Measurements from ENCODE around the gene EMSY.
"Not testable (repeated sequence)": the region's sequence is repeated elsewhere in the genome, so short reads cannot be mapped to it uniquely, and the experiment has no call there.

The EMSY gene

DNA sequence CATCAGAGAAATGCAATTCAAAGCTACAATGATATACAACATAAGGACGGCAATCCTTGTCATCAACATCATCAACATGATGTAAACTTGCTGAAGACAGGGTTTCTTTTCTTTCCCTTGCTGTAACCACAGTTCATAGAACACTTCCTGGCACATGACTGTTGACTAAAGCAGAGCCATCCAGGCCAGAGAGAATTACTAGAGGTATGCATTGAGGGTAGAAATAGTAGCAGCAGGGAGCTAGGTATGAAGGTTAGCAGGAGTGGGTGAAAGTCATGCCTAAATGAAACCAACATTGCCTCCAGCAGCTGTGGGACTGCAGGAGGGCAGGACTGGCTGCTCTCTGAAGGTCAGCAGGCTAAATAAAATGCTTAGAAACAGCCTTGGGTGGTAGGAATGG is 122.0 kb downstream of the EMSY start:
- no peak overlapping the region for H3K27ac ChIP-seq
- DNase-seq (ENCODE audit: low read depth, low spot score) = no peak

DNA sequence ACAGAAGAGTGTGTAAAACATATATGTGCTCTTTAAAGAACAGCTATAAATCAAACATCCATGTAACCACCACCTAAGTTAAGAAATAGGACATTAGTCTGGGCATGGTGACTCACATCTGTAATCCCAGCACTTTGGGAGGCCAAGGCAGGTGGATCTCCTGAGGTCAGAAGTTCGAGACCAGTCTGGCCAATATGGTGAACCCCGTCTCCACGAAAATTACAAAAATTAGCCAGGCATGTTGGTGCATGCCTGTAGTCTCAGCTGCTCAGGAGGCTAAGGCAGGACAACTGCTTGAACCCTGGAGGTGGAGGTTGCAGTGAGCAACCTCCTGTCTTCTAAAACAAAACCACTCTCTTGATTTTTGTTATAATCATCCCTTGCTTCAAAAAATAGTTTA is 122.4 kb downstream of the EMSY start:
- H3K27ac ChIP-seq = no peak overlapping the region
- no peak for DNase-seq (ENCODE audit: low read depth, low spot score)

DNA sequence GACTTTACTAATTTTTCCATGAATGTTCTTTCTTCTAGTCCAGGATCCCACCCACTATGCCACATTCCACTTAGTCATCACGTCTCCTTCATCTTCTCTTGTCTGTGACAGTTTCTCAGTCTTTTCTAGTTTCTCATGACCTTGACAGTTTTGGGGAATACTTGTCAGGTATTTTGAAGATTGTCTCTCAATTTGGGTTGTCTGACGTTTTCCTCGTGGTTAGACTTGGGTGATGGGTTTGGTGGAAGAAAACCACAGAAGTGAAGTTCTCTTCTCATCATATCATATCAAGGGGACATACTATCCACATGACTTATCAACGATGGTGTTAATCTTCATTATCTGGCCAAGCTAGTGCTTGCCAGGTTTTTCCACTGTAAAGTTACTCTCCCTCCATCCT is 123.3 kb downstream of the EMSY start:
- DNase-seq (ENCODE audit: low read depth, low spot score) = no peak
- H3K27ac ChIP-seq = no peak overlapping the region

DNA sequence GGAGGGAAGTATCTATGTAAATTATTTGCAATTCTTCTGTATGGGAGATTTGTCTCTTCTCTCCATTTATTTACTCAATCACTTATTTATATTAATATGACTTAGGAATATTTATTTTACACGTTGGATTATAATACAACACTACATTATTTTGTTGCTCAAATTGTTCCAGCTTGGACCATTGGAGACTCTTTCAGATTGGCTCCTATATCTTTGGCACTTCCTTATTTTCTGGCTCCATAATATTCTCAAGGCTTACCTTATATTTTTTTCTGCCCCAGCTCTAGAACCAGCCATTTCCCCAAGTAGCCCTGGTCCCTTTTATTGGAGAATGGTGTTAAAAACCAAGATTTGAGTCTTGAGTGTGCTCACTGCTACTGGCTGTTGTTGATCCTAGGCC is 123.8 kb downstream of the EMSY start:
- H3K27ac ChIP-seq = no peak overlapping the region
- no peak for DNase-seq (ENCODE audit: low read depth, low spot score)

DNA sequence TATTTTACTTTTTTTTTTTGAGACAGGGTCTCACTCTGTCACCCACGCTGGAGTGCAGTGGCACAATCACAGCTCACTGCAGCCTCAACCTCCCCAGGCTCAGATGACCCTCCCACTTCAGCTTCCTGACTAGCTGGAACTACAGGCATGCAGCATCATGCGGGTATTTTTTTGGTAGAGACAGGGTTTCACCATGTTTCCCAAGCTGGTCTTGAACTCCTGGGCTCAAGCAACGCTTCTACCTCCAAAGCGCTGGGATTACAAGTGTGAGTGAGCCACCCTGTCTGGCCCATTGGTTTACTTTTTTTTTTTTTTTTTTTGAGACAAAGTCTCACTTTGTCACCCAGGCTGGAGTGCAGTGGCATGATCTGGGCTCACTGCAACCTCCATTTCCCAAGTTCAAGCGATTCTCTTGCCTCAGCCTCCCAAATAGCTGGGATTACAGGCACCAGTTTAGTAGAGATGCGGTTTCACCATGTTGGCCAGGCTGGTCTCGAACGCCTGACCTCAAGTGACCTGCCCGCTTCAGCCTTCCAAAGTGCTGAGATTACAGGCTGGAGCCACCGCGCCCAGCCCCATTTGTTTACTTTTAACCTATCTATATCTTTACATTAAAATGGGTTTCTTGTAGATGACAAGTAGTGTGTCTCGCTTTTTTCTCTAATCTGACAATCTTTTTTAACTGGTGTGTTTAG is 127.5 kb downstream of the EMSY start:
- not testable (repeated sequence) for H3K27ac ChIP-seq; DNase-seq (ENCODE audit: low read depth, low spot score)

DNA sequence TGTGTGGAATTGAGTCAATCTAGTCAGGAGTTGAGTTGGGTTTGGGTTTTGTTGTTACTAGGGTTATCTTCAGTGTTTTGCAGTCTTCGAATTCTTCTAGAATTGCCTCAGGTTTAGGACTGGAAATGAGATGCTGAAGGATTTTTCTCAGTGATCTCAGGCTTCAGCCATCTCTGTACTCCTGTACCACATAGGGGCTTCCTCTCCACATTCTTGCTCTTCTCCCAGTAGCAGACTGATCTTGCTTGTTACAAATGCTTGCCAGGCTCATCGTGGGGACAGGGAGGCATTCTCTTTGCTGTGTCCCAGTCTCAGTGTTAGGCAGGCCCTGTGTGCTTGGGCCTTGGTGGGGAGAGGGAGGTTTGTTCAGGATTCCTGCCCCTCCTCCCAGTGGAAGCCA is 129.6 kb downstream of the EMSY start:
- H3K27ac ChIP-seq = no peak overlapping the region
- no peak for DNase-seq (ENCODE audit: low read depth, low spot score)

DNA sequence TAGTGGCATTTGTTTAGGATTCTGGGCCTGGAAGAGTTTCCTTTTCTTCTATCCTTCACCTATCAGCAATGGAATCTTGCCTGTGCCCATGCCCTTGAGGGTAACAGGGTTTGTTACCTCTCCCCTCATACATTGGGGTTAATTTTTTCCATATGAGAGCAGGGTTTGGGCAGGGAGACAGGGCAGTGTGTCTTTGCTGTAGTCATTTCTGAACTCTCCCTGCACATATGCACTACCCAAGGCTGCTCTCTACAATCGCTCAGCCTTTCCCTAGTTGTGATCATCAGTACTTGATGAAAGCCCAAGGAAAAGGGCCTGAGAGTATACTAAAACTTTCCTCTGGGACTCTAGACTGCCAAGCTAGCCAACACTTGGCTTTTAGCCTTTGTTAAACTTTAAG is 130.1 kb downstream of the EMSY start:
- no peak for DNase-seq (ENCODE audit: low read depth, low spot score)

DNA sequence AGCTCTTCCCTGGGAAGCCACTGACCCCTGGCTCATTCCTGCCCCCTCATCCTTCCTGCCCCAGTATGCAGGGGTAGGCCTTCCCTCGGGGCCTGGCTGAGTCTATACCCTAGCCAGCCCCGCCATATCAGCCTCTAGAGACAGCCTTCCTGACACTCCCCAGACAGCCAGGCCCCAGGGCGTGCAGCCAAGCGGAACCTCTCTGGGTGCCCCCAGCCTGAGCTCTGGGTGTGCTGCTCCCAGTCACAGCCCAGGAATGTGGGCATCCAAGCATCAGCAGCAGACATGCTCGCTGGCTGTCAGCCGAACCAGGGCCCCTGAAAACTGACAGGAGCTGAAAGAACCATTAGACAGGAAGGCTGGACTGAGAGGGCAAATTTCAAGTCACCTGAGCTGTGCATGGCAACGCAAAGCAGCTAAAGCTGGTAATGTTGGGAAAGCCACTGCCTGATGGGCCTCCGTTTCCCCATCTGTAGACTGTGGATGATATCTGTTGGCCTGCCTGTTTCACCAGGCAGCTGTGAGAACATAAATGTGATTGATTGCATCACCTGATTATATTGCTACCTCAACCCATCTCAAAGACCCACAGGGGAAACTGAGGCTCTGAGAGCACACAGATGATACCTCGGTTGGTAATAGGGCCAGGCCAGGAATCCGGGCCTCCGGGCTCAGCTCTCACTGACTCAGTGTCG is 132.6 kb downstream of the EMSY start:
- H3K27ac ChIP-seq = peak overlapping the region; percentile 74
- peak; percentile 74 for DNase-seq (ENCODE audit: low read depth, low spot score)

More for the DNA sequence above, 130.1 kb downstream of the EMSY start:
- no peak overlapping the region for H3K27ac ChIP-seq

DNA sequence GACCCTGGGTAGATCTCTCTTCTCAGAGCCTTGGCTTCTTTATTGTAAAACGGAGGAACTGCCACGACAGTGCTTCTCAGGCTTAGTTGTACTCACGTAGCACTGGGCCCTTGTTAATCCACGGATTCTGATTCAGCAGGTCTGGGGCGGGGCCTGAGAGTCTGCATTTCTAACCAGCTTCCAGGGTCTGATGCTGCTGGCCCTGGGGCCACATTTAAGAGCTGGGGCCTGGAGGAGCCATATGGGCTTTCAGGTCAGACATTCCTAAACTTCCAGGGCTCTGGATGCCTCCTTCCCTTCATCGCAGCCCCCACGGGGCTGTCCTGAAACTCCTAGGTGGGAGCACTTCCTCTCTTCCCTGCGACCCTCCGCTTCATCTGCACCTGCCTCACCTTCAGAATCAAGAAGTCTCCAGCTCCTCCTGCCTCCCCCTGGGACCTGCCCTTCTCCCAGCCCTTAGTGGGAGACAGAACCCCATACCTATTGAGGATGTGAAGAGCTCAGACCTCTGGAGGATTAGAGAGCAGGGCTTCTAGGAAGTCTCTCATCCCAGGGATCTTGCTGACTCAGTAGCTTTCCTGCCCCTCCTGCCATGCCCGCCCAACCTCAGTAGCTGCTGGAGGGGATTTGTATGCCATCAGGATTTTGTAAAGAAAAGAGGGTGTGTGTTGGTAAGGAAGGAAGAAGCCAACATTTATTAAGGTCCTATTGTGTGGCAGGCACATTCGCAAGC is 133.3 kb downstream of the EMSY start:
- H3K27ac ChIP-seq = peak overlapping the region; percentile 74
- DNase-seq (ENCODE audit: low read depth, low spot score) = no peak

DNA sequence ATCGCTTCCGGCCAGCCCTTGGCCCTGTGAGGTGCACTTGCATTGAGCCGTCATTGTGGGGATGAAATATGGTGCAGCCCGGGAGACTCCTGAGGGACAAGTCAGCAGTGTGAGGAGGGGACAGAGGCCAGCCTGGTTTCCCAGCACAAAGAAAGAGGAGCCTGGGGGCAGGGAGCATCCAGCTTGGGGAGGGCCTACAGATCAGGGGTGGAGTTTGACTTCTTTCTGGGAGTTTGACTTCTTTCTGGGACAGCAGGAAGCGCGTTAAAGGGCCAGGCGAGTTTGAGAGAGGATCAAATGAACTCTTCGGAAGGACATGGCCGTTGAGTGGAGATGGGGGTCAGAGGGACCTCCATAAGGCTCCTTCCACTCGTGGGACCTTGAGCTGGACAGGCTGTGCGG is 133.8 kb downstream of the EMSY start:
- no peak for DNase-seq (ENCODE audit: low read depth, low spot score)
- no peak overlapping the region for H3K27ac ChIP-seq

DNA sequence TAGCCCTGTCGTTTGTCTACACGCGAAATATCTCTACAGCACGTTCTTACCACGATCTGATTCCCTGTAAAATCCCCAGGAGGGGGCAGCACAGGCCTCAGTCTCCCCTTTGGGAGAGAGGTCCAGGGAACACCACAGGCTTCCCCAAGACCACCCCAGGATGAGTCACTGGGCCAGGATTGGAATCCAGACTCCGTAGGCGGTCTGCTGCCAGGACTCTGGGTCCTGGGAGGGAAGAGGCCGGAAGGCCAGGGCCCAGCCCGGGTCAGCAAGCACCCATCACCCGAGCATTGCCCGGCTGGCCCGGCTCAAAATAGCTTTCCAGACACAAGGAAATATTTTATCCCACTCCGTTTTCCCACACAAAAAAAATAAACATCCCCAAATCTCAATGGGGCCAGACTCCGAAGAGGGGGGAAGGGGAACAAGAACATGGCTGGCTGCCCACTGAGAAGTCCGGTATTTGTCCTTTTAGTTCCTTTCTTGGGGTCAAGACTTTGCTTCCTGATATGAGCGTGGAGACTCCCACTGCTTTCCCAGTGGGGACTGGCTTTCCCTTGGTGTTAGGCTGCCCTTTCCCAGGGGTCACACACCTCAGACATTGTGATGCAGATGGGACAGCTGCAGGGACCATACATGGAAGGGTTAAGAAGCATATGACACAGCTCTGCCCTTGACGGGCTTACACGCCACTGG is 134.4 kb downstream of the EMSY start:
- no peak for DNase-seq (ENCODE audit: low read depth, low spot score)
- no peak overlapping the region for H3K27ac ChIP-seq

DNA sequence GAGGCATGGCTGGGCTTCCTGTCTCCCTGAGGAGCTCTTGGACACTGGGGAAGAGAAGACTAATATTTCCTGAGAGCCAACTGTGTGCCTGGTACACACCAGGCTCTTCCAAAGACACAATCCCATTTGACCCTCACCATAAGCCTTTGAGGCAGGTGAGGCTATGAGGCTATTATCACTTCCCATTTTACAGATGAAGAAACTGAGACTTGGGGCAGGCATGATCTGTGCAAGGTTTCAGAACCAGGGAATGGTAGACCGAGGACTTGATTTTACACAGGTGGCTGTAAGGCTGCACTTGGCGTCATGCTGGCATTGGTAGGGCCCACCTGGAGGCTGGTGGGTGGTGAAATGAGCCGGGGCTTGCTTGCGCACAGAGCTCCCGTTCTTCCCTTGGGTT is 134.9 kb downstream of the EMSY start:
- no peak overlapping the region for H3K27ac ChIP-seq
- DNase-seq (ENCODE audit: low read depth, low spot score) = no peak

DNA sequence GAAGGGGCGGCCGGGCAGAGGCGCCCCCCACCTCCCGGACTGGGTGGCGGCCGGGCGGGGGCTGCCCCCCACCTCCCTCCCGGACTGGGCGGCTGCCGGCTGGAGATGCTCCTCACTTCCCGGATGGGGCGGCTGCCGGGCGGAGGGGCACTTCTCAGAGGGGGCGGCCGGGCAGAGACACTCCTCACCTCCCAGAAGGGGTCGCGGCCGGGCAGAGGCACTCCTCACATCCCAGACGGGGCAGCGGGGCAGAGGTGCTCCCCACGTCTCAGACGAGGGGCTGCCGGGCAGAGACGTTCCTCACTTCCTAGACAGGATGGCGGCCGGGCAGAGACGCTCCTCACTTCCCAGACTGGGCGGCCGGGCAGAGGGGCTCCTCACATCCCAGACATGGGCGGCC is 137.7 kb downstream of the EMSY start:
- H3K27ac ChIP-seq; DNase-seq (ENCODE audit: low read depth, low spot score): not testable (repeated sequence)

DNA sequence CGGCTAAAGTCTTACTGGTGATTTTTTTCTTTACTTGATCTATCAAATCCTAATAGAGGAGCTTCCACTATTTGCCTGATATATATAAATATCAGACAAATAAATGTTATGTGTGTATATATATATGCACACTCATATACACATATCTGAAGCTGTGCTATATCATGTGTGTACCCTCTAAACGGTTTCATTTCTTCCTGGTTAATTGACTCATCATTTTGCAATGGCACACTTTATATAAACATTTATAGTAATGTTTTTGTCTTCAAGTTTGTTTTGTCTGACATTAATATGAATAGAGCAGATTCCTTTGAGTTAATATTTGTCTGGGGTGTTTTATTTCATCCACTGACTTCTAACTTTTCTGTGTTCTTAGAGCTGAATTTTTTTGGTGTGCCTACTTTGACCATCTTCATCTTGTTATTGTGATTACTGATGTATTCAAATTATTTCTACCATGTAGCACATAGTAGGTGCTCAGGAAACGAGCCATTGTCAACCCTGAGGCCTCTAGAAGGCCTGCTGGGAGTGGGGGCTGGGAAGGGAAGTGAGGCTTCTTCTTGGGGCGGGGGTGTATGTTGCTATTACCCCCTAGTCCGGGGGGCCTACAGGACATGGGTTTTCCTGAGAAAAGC is 143.1 kb downstream of the EMSY start:
- H3K27ac ChIP-seq = no peak overlapping the region
- no peak for DNase-seq (ENCODE audit: low read depth, low spot score)

DNA sequence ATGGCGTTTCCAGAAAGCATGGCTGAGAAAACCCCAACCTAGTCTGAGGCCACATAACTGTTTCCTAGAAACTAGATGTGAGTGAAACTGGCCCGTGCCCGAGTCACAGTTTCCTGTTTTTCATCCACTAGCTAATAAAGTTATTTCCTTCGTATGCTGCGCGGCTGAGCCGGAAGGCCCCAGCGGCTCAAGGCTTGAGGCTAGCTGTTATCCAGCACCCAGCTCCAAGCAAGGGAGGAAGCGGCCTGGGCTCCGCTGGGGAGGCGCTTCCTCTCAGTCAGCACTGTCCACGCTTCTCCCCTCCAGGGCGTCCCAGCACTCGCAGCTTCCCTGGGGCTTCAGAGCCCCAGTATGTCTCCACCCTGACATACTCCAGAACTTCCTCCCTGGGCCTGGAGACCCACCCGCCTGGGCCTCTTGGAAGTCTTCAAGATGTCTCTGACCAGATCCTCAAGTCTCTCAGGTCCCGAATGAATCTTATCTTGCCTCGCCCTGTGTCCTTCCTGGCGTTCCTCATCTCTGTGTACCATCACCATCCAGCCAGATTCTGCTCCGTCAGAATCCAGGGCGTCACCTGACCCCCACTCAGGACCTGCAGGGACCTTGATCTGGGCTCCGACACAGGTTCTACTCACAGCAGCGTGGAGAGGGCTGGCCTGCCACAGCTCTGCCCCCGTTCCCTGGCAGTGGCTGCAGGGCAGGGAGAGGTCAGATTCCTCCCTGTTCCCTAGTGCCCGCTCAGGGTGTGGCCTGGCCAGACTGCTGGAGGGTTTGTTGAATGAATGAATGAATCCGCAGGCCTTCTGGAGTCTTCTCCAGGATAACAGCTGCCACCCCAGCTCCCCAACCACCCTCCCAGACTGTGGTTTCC is 143.9 kb downstream of the EMSY start:
- H3K27ac ChIP-seq = no peak overlapping the region
- no peak for DNase-seq (ENCODE audit: low read depth, low spot score)

DNA sequence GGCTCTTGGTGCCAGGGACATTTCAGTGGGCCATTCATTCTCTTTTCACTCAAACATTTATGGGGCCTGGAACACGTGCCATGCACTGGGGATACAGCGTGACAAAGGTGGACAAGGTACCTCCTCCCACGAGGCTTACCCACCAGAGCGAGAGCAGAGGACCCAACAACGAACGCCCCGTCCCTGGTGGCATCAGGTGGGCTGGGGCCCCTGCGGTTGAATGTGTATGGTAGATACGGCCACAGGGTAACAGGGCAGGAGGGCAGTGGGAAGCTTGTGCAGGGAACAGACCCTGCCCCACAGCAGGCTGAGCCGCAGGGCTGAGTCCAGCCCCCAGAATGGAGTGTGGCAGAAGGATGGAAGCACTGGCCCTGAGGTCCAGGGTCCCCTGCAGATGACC is 144.7 kb downstream of the EMSY start:
- DNase-seq (ENCODE audit: low read depth, low spot score) = no peak
- no peak overlapping the region for H3K27ac ChIP-seq

DNA sequence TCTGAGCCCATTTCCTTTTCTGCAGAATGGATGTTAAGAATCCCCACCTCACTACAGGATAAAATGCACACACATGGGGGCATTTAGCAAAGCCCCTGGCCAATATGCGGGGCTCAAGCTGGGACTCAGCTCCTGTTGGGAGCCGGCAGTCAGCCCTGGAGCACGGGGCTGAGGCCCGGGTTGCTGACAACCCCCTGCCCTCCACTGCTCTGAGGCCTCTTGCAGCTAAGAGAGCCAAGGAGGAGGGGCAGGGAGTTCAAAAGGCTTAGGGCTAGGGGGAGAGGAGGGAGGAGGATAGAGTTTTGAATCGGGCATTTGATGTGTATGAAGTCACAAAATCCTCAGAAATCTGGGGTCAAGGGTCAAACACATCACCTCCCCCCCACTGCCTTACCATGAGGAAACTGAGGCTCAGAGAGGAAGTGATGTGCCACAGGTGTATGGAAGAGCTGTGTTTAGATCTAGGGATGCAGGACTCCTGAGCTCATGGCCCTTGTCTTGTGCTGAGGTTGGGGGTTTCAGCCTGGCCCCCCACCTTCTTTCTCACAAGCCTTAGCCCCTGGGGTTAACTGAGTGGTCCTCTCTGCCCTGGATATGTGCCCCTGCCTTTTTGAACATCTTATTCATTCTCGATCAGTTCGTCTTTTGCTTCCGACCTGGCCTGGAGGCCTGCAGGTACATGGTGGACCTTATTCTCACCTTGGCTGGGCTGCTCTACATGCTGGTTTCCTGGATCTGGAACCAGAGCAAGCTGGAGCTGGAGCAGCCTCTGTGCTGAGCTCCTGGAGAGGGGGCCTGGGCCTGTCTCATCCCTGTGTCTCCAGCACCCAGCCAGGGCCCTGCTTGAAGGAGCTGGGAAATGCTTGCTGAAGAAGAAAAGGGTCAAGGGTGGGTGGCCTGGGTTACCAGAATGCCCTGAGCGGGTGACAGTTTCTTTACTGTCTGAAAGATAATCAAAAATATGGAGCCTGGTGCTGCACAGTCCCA is 145.4 kb downstream of the EMSY start:
- no peak overlapping the region for H3K27ac ChIP-seq

DNA sequence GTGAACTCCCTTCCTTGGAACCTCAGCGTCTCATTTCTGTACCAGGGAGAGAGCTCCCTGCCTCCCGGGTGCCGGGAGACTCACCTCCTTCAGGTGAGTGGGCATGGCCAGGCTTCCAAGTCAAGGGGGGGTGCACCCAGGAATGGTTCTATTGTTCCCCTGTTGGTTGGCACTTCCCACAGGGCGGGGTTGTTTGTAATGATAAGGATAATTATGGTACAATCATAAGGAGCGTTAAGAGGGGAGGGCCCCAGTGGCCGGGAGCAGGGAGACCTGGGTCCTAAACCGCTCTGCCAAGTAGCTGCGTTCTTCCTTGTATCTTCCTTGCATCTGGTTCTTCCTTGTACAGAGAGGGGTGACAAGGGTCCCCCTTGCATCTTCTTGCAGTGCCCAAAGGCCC is 146.6 kb downstream of the EMSY start:
- no peak for DNase-seq (ENCODE audit: low read depth, low spot score)
- H3K27ac ChIP-seq = no peak overlapping the region

More for the DNA sequence above, 145.4 kb downstream of the EMSY start:
- DNase-seq (ENCODE audit: low read depth, low spot score) = no peak
